ENCODE data around the gene KCNG1.

- TF ChIP-seq POLR2A (IDR thresholded peaks at IDR 0.05; ENCODE audit: low read depth, low read length) = no peak
- TF ChIP-seq POLR2AphosphoS5 (IDR thresholded peaks at IDR 0.05; ENCODE audit: low read depth, low read length) = no peak
- TF ChIP-seq TAF1 (IDR thresholded peaks at IDR 0.05; ENCODE audit: borderline replicate concordance, low read depth, low read length) = no peak
Measured at GRCh38 chr20:50959543-50960126, 63.3 kb downstream of the KCNG1 start.
